ENCODE results near the gene CSTPP1. TPM values are rescaled to one million over a fixed set of nuclear protein-coding genes. Genes with fewer than 3 reads are reported as not detected.

CSTPP1 gene
- total RNA-seq, 1 donor from 2014 or later = 29.6 TPM

- DNase-seq (ENCODE audit: low read depth) (peak; percentile 62), FAIRE-seq (no peak)
- H3K27me3 Mint-ChIP-seq (ENCODE audit: low read depth, unreplicated experiment) = no peaks in the 10 kb centered on the region
- H3K4me2 ChIP-seq (ENCODE audit: low read length) = peak overlapping the region; percentile 47
- no peaks in the 10 kb centered on the region for H3K27me3 ChIP-seq (ENCODE audit: insufficient read depth, low read length)
- H3K4me3 Mint-ChIP-seq (ENCODE audit: unreplicated experiment) = no peak overlapping the region
- H3K4me1 Mint-ChIP-seq (ENCODE audit: low read depth, unreplicated experiment) = peaks cover 6% of the 10 kb centered on the region
- no peaks in the 10 kb centered on the region for H3K79me2 ChIP-seq (ENCODE audit: insufficient read depth, low read length)
- H4K20me1 ChIP-seq (ENCODE audit: insufficient read depth, low read length) = no peaks in the 10 kb centered on the region
- no peaks in the 10 kb centered on the region for H3K36me3 Mint-ChIP-seq (ENCODE audit: low read depth, unreplicated experiment)
- H3K36me3 ChIP-seq (ENCODE audit: insufficient read depth, low read length) = no peaks in the 10 kb centered on the region
- no peak overlapping the region for H3K4me3 ChIP-seq (ENCODE audit: insufficient read depth, low read depth, low read length)
- no peaks in the 10 kb centered on the region for H3K9me3 ChIP-seq (ENCODE audit: insufficient read depth, low read depth, low read length)
- H3K27ac Mint-ChIP-seq (ENCODE audit: unreplicated experiment) = peak overlapping the region; percentile 8
- peak overlapping the region; percentile 64 for H2AFZ ChIP-seq (ENCODE audit: low read depth, low read length)
- peak overlapping the region; percentile 41 for H3K27ac ChIP-seq (ENCODE audit: low read depth, low read length)
- peaks cover 5% of the 10 kb centered on the region for H3K9me3 Mint-ChIP-seq (ENCODE audit: unreplicated experiment)
- H3K9ac ChIP-seq (ENCODE audit: low read length) = peak overlapping the region; percentile 58
- TF ChIP-seq CTCF (IDR thresholded peaks at IDR 0.05; ENCODE audit: insufficient read depth, low read depth, low read length) = no peak
- no peak for TF ChIP-seq EZH2 (IDR thresholded peaks at IDR 0.05; ENCODE audit: insufficient read depth, low read length)
- peaks cover 8% of the 10 kb centered on the region for H3K4me1 ChIP-seq (ENCODE audit: insufficient read depth, low read length)
Observed at GRCh38 chr11:46930089-46930488, 6.5 kb upstream of the CSTPP1 start.

GRCh38 chr11:46942172-46942571 lies 5.6 kb downstream of the CSTPP1 start:
- no peaks in the 10 kb centered on the region for H3K27me3 Mint-ChIP-seq (ENCODE audit: low read depth, unreplicated experiment)
- Histone ChIP-seq H3K27ac (ENCODE audit: low read depth, low read length) (no peak overlapping the region), H3K27me3 (ENCODE audit: insufficient read depth, low read length) (no peaks in the 10 kb centered on the region), H3K9me3 (ENCODE audit: insufficient read depth, low read depth, low read length) (no peaks in the 10 kb centered on the region), H3K4me1 (ENCODE audit: insufficient read depth, low read length) (peaks cover 8% of the 10 kb centered on the region), H3K79me2 (ENCODE audit: insufficient read depth, low read length) (peaks cover 22% of the 10 kb centered on the region), H3K4me2 (ENCODE audit: low read length) (no peak overlapping the region), H3K9ac (ENCODE audit: low read length) (no peak overlapping the region), H2AFZ (ENCODE audit: low read depth, low read length) (no peak overlapping the region), H3K4me3 (ENCODE audit: insufficient read depth, low read depth, low read length) (no peak overlapping the region), H3K36me3 (ENCODE audit: insufficient read depth, low read length) (peaks cover 5% of the 10 kb centered on the region), H4K20me1 (ENCODE audit: insufficient read depth, low read length) (peaks cover 5% of the 10 kb centered on the region)
- no peak overlapping the region for H3K4me3 Mint-ChIP-seq (ENCODE audit: unreplicated experiment)
- no peaks in the 10 kb centered on the region for H3K9me3 Mint-ChIP-seq (ENCODE audit: unreplicated experiment)
- H3K4me1 Mint-ChIP-seq (ENCODE audit: low read depth, unreplicated experiment) = peaks cover 8% of the 10 kb centered on the region
- FAIRE-seq = no peak
- no peak for TF ChIP-seq CTCF (IDR thresholded peaks at IDR 0.05; ENCODE audit: insufficient read depth, low read depth, low read length)
- no peak for TF ChIP-seq EZH2 (IDR thresholded peaks at IDR 0.05; ENCODE audit: insufficient read depth, low read length)
- DNase-seq (ENCODE audit: low read depth) = no peak
- H3K36me3 Mint-ChIP-seq (ENCODE audit: low read depth, unreplicated experiment) = peaks cover 7% of the 10 kb centered on the region
- no peak overlapping the region for H3K27ac Mint-ChIP-seq (ENCODE audit: unreplicated experiment)

GRCh38 chr11:46944356-46945075 lies 8.0 kb downstream of the CSTPP1 start:
- no peak for FAIRE-seq
- Histone ChIP-seq H2AFZ (ENCODE audit: low read depth, low read length) (no peak overlapping the region), H3K27ac (ENCODE audit: low read depth, low read length) (no peak overlapping the region), H3K9me3 (ENCODE audit: insufficient read depth, low read depth, low read length) (no peaks in the 10 kb centered on the region), H3K27me3 (ENCODE audit: insufficient read depth, low read length) (no peaks in the 10 kb centered on the region), H3K4me3 (ENCODE audit: insufficient read depth, low read depth, low read length) (no peak overlapping the region), H3K4me2 (ENCODE audit: low read length) (no peak overlapping the region), H3K4me1 (ENCODE audit: insufficient read depth, low read length) (peaks cover 24% of the 10 kb centered on the region), H3K79me2 (ENCODE audit: insufficient read depth, low read length) (peaks cover 11% of the 10 kb centered on the region), H3K9ac (ENCODE audit: low read length) (no peak overlapping the region), H4K20me1 (ENCODE audit: insufficient read depth, low read length) (peaks cover 5% of the 10 kb centered on the region), H3K36me3 (ENCODE audit: insufficient read depth, low read length) (peaks cover 5% of the 10 kb centered on the region)
- H3K36me3 Mint-ChIP-seq (ENCODE audit: low read depth, unreplicated experiment) = peaks cover 7% of the 10 kb centered on the region
- no peaks in the 10 kb centered on the region for H3K9me3 Mint-ChIP-seq (ENCODE audit: unreplicated experiment)
- H3K4me1 Mint-ChIP-seq (ENCODE audit: low read depth, unreplicated experiment) = peaks cover 27% of the 10 kb centered on the region
- no peak for TF ChIP-seq CTCF (IDR thresholded peaks at IDR 0.05; ENCODE audit: insufficient read depth, low read depth, low read length)
- TF ChIP-seq EZH2 (IDR thresholded peaks at IDR 0.05; ENCODE audit: insufficient read depth, low read length) = no peak
- peak overlapping the region; percentile 15 for H3K27ac Mint-ChIP-seq (ENCODE audit: unreplicated experiment)
- DNase-seq (ENCODE audit: low read depth) = no peak
- no peak overlapping the region for H3K4me3 Mint-ChIP-seq (ENCODE audit: unreplicated experiment)
- H3K27me3 Mint-ChIP-seq (ENCODE audit: low read depth, unreplicated experiment) = no peaks in the 10 kb centered on the region
